Tongue (tissue), 2 donors: ENCODE results near the gene LIG1. TPM values are rescaled to one million over a fixed set of nuclear protein-coding genes. Genes with fewer than 3 reads are reported as not detected.

ENCODE experiments used
- DNase-seq: peaks from one replicate; pipeline ENCODE4 v3.0.0-alpha.2; 2015
- total RNA-seq: library from RNA; depleted of rRNA; stranded (reverse); fragments of >200 nt; gene quantifications from one replicate; pipeline ENCODE4 v1.2.3, GENCODE V29; 2014

LIG1 gene
- total RNA-seq, 1 donor from 2014 or later, result 21.2 TPM

DNA sequence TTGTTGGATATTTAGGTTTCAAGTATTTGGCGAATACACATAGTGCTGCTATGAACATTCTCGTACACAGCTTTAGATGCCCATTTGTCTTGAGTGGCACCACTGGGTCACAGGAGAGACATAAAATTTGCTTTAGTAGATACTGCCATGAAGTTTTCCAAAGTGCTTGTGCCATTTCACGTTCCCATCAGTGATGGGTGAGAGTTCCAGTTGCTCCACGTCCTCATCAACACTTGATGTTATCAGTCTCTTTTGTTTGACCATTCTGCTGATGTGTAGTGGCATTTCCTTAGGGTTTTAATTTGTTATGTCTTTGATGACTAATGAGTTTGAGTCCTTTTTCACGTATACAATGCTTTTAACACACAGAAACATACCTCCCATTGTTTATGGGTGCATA, 11.4 kb upstream of the LIG1 start:
- DNase-seq, result no peak

DNA sequence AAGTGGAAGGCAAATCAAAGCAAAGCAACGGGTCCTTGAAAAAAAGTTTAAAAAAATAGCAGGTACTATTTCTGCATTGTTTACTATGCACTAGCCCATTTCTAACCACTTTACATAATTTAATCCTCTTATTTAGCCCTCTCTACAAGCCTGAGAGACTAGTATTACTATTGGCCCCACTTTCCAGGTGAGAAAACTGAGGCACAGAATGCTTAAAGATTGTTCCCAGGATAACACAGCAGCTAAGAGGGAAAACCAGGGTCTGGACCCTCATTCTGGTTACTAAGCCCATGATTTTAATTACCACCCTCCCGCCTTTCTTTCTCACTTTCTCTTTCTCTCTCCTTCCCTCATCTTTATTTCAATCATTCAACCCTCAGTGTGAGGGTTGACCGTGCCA, 6.1 kb upstream of the LIG1 start:
- no peak for DNase-seq

DNA sequence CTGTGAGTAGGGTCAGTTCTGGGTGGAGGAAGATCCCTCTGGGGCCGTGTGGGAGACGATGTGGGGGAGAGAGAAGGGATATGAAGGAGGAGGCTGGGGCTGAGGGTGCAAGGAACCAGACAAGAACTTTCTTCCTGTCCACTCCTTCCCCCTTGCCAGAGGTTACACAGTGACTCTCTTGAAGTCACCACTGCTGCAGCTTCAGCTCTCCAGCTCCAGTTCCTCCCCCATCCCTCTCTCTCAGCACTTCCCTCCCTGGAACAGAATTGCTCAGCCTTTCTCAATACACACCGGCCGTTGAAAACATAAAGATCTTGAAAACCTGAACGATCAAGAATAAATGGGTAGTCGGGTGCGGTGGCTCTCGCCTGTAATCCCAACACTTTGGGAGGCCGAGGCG, 5.4 kb upstream of the LIG1 start:
- DNase-seq, result no peak

DNA sequence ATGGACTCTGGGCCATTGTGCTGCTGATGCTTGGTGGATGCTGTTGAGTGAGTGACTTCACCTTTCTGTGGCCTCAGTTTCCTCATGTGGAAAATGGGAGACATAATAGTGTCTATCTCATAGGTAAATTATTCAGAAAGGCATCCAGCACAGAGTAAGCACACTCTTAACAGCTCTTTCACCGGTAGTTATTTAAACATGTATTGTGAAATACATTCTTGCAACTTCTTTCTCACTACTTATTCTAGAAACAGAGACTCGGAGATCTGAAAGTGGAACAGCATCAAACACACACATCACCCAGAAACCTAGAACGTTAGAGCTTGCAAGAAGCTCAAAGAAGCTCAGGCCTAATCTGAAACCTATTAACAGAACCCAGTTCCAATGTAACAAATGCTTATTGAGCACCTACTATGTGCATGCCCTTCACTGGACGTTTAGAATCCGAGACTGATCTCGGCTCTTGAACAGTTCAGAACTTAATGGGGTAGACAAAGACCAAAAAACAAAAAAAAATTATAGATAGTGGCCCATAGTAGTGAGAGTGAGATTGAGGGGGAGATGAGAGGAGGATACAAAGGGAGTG, 4.4 kb upstream of the LIG1 start:
- no peak for DNase-seq

DNA sequence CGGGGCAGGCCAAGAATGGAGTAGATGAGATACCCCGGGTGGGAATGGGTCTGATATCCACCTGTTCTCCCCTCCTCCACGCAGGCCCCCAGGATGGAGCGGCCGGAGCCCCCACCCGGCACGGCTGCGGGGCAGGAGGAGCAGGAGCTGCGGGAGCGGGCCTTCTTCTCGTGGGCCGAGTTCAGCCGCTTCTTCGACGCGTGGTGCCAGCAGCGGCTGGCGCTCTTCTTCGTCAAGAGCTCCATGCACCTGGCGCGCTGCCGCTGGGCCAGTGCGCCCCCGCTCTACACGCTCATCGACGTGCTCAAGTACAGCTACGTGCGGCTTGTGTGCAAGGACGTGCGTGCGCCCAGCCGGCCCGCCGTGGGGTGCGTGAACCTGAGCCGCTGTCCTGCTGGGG, 1.6 kb upstream of the LIG1 start:
- no peak for DNase-seq

DNA sequence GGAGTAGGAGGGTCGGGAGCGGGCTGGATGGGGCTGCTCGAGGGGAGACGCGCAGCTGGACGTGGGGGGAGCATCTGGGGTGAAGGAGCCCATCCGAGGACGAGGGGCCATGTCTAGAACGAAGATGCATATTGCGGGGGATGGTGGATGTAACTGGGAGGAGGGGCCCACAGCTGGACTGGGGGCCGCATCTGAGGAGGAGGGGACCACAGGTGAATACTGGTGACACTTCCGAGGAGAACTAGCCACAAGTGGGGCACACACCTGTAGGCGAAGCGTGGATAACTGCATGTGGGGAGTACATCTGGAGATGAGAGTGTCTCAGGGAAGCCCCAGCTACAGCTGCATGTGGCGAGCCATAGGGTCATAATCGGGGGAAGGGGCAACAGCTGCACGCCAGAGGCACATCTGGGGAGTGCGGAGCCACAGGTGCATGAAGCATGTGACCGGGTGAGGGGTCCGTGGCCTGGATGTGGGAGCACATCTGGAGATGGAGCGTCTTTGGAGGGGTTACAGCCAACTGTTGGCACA, 738 bp upstream of the LIG1 start:
- peak; percentile 41 for DNase-seq

DNA sequence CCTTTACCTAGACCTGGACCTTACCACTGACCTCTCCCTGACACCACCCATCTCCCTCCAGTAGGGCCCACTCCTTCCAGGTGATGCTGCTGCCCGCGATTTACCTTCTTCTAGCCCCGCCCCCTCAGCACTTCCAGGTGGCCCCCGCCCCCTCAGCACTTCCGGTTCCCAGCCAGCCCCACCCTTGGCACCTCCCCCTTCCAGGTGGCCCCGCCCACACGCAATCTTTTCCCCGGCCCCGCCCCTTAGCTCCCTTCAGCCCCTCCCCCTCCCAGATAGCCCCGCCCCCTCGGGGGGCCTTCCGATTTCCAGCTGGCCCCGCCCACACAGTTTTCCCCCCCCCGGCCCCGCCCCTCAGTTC, 586 bp downstream of the LIG1 start:
- DNase-seq, result peak; percentile 75

DNA sequence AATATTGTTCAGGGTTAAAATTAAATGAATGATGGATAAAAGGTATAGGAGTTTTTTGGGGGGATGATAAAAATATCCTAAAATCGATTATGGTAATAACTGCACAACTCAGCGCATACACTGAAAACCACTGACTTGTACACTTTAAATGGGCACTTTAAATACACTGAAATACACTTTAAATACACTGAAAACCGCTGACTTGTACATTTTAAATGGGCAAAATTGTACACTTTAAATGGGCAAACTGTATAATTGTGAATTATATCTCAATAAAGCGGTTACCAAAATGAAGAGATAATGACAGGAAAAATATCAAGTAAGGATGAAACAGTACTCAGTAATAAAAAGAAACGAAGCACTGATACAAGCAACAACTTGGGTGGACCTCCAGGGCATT, 1.5 kb downstream of the LIG1 start:
- no peak for DNase-seq

DNA sequence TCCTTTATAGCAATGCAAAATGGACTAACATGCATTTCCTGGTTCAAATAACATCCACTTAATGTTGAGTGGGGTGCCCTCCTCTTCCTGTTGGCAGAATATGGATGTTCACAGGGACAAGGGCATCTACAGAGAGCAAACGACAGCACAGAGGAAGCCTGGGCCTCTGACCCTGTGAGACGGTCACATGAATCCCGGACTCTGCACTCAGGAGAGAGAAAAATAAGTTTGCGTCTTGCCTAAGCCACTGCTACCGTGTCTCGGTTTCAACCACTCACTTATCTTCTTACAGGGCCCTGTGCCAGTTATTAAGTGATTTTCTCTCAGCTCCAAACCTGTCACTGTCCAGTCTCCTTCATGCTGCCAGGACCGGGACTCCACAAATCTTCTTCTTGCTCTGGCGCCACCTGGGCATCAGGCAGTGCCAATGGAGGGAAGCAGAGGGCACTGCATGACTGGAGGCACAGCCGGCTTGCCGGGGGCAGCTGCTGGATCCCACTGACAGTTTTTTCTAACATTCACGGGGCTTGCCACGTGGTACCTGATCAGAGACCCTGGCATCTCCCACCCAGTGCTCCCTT, 11.8 kb downstream of the LIG1 start:
- DNase-seq, result no peak

DNA sequence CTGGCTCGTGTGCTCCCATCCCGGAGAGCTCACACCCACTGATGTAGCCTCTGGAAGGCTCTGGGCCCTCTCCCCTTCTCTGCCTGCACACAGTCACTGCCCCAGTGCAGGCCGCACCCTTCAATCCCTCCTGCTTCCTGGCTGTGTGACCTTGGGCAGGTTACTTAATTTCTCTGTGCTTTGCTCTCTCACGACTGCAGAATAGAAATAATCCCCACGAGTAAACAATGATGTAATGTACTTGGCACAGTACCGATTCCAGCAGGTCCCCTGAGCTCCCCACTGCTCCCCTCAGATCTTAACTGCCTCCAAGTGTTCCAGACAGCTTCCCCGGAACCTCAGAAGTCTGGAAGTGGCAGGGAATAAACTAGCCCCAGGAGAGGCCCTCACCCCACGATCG, 16.1 kb downstream of the LIG1 start:
- no peak for DNase-seq

DNA sequence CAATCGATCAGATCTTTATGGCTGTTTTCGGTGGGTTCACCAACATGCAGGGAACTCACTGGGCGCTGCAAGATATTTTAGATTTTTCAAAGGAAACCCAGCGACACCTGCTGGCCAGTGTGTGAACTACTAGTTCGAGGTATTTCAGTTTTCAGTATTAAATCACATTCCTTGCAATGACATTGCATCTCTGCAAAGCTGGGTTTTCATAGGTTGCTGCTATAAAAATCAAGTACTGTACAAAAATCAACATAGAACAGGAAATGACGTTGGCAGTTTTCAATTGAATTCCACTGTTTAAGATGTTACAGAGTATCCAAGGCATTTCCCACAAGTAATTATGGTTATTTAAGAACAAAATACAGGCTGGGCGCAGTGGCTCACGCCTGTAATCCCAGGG, 17.6 kb downstream of the LIG1 start:
- peak; percentile 82 for DNase-seq

DNA sequence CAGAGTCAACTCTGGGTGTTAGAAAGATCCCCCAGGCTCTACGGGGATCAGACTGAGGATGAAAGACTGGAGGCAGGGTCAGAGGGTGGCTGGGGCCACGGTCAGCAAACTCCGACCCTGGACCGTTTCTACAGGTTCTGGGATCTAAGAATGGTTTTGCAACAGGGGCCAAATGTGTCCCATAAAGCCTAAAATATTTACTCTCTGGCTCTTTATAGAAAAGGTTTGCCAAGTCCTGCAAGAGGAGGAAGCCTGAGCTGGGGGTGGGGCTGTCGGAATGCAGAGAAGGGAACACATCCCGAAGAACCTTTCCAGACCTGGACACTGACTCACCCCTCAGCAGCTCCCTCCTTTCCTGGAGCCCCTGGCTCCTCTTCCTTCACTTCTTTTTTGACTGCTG, 20.7 kb downstream of the LIG1 start:
- peak; percentile 14 for DNase-seq

DNA sequence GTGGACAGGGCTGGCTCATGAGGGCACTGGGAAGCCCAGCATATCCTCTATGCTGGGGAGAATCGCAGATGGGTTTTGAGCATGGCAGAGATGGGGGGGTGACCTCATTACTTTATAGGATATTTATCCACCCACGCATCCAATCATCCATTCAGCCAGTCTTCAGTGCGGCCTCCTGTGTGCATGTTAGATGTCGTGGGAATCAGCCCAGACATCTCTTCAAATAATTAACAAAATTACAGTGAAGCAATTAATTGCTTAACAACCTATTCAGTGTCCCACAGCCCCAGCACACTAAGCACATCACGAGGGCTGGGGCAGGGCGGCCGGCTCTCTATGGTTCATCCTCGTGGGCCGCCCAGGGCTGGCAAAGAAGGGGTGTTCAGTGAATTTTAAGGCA, 21.6 kb downstream of the LIG1 start:
- DNase-seq, result no peak

DNA sequence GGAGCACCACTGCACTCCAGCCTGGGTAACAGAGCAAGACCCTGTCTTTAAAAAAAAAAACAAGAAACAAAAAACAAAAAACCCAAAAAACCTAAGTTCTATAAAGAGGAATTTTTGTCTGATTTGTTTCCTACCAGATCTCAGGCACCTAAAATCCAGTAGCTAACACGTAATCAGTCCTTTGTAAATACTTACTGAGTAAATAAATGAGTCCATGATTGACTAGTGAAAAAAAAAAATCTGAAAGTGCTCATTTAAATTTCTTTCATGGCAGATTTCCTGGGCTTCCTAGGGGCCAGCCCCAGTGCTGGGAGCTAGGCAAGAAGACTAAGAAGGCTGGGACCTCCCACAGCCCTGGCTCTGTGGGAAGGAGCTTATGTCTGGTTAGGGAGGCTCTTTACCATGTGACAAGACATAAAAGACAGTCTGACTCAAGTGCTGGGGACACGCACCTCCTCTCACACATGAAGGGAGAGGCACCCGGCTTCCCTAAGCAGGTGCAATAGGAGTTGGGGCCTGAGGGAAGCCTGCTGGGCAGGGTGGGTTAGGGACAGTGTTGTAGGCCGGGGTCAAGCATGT, 22.5 kb downstream of the LIG1 start:
- DNase-seq, result no peak

DNA sequence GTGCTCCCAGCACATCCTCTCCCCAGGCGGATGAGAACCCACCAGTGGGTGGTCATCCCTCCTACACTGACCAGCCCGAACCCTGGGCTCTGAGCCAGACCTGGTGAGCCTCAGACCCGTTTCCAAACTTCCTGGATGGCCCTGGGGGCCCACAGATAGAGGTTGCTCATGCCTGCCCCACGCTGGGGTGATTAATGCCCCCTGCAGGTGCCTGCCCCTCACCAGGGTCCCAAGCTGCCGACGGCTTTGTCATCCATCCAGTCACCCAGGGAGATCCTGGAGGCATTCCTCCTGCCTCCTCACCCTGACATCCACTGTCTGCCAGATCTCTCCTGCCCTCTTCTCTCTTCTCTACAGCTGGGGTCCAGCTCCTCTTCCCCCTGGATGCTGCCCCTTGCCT, 31.1 kb downstream of the LIG1 start:
- no peak for DNase-seq

DNA sequence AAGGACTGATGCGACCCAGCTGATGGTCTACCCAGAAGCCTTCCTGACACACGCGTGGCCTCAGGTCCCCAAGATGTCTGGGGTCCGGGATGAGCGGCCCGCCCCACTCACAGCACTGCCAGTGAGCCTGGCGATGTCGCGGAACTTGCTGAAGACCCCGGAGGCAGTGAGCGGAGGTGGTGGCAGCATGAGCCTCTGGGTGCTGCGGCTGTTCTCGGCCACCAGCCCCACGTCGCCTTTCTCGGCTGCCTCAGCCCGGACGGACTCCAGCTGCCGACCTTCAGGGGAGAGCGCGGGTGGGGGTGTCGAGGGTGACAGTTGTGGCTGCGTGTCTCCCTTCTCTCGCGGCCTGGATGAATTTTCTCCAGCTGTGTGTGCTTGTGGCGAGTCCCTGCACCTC, 32.7 kb downstream of the LIG1 start:
- DNase-seq, result no peak

DNA sequence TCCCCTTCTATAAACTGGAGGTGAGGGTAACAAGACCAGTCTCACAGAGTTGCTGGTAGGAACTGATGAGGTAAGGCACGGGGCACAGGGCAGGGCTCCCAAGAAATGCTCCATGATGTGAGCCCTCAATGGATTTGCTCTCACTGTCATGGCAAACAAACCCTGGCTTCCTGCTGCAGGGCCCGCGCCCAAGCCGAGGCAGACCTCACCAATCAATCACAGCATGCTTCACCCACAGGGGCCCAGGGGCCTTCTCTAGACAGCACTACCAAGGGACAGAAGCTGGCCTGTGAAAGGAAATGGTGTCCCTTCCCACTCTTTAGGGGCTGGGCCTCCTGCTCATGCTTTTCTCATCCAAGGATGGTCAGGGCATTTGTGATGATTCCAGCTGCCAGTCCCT, 33.6 kb downstream of the LIG1 start:
- DNase-seq, result no peak

DNA sequence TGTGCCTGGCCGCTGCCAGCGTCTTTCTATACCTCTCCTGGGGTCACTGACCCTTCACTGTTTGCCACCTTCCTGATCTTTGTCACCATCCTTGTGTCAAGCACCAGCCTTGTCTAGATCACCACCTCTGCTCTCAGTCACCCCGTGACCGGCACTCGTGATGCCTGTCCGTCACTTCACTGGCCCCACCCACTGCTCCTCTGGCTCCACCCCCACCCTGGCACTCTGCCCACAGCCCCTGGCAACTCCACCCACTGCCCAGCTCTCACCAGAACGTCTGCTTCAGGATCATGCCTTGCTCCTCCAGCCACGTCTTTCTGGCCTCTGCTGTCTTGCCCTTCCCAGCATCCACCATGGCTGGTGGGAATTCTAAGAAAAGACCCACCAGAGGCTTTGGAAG, 34.7 kb downstream of the LIG1 start:
- DNase-seq, result peak; percentile 24

DNA sequence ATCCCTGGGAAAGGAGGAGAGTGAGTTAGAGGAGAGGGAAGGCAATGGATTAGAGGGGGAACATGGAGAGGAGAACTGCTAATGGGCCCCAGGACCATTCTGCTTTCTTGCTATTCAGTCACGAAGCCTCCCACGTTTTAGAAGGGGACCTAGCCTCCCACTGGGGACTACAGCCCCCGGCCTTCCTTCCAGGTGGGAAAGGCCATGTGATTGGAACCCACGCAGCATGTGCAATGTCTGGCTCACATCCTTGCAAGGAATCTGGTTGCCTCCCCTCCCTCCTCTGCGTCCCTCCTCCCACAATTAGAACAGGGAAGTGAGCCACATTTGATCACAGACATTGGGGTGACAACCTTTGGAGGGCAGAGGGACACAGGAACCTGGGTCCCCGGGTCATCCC, 37.0 kb downstream of the LIG1 start:
- DNase-seq, result no peak

DNA sequence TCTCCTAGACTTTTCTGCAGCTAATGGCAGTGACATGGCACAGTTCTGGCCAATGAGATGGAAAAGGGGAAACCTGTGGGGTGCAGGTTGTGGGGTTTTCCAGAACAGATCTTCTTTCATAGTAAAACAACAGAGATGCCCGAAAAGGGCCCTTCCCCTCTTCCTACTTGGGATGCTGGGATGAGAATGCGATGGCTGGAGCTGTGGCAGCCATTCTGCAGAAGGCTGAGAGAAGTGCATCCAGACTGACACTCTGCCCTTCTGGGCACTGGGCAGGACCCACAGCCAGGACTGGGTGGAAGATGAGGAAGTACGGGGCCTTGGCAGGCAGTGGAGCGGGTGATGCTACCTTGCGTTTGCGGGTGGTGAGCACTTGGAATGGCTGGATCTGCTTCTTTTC, 42.6 kb downstream of the LIG1 start:
- no peak for DNase-seq

DNA sequence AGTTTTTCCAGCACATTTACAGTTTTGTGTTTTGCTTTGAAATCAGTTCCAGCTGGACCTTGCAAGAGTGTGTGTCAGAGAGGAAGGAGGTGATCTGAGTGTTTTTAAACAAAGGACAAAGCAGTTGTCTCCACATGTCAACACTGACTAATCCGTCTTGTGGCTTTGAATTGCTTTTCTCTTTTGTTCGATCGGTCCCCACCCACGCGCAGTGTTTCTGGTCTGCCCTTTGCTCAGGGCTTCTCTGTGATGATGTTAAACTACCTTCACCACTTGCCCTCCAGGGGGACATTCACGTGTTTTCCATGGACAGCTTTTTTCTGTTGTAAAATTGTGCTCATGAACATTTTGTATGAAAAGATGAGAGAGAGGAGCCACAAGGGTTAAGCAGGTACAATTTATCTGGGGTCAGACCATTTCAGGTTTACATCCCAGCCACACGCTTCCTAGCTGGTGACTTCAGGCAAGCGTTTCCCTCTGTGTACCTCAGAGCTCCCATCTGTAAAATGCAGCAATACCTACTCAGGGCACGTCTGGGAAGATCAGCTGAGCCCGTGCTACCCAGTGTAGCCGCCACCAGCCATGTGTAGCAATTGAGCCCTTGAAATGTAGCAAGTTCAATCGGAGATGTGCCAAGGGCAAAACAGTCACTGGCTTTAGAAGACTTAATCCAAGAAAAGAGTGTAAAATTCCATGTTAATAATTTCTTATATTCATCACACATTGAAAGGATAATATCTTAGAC, 46.1 kb downstream of the LIG1 start:
- DNase-seq, result peak; percentile 27

DNA sequence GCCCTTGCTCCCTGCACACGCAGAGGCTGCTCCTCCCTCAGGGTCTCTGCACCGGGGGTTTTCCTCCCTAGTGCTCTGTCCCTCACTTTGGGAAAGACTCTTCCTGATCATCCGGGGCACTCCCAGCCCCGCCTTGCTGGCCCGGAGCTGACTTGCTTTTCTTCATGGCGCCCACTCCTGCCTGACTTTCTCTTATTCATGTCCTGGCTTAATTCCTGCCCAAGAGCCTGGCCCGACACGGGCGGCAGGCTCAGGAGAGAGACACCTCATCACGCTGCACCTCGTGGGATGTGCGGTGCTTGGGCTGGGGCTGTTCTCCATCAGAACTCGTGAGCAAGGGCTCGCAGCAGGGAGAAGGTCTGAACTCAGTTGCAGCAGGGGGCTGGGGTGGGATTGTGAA, 47.7 kb downstream of the LIG1 start:
- DNase-seq, result no peak

DNA sequence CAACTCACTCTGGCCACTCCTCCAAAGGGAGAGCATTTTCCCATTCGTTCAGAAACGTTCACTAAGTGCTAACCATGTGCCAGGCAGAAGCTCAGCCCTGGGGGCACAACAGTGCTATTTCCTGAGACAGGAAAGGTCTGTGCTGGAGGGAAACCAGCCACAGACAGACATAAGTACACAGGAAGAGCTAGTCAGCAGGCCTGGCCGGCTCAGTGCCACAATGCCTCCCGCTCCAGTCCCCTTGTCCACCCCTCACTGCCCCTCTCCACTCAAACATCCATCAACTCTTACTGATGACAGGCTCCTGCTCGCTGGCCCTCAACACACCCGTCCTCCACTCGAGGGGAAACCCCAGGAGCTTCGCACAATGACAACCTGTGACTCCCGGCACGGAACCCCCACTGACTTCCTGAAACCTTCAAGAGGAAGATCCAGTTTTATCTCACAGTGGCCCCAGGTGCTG, 48.2 kb downstream of the LIG1 start:
- DNase-seq, result no peak

DNA sequence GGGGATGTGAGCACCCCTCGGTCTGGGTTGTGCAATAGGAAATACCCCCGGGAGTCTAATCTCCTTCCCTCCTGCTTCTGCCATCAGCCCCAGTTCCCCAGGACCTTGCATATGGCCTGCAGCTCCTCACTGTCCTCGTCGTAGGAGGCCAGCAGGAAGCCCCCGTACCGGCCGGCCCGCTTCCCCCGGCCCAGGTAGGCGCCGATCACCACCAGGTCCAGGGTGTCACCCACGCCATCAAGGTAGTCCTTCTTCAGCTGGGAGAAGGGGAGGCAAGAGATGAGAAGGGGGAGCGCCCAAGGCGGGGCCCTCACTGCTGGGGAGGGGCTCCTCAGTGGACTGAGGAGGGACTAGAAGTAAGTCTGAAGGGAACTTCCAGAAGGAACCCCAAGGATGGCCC, 49.1 kb downstream of the LIG1 start:
- DNase-seq, result no peak
